ENCODE results near the gene RNU11.

RNU11 gene

DNA sequence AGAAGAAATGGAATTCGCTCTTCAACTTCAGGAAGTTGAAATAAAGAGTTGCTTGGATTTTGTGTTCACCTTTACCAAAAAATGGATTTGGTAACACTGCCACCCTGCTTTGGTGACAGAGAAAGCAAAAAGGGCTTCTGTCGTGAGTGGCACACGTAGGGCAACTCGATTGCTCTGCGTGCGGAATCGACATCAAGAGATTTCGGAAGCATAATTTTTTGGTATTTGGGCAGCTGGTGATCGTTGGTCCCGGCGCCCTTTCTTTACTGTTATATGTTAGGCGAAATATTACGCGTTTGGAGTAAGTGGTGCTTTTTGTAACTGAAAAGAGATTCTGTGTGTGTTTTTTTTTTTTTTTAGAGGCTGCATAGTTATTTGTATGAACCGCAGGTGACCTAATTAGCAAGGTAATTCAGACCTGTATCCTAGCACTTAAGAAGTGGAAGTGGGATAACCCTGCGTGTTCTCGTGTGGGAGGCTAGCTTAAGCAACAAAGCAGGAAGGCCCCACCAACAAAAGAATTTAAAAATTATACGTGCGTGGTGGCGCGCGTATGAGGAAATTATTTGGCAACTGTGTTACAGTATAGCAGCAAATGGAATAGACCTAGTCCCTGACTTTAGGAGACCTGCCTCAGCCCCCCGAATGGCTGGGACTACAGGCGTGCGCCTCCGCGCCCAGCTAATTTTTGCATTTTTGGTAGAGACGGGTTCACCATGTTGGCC, at the start of gene RNU11:
Gene RNU11, plus strand, starts transcription at position 127 of the 725 bp plus-strand sequence.
- TF ChIP-seq CTCF (IDR thresholded peaks at IDR 0.05; ENCODE audit: low read length, missing control alignments) = no peak
- peak within 1 kb of the TSS; percentile 47 for H3K4me3 ChIP-seq (replicated peaks; ENCODE audit: low read depth, low read length)
- peak; percentile 99 for DNase-seq (ENCODE audit: low read depth)

DNA sequence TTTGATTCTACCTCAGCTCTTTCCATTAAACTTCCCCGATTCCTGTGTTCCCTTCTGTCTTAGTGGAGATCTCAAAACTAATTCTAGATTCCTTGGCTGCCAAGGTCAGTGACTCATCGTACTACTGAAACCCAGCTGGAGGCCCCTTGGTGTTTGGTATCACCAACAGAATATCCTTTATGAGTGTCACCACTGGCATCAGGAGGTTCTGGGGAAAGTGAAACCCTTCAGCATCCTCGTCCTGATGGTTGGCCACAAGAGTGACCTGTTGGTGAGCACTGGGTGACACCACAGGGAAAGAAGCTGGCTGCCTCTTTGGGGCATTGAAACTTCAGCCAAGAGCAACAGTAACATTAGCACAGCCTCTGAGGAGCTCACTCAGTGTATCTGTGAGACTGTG, 46.7 kb upstream of the RNU11 start:
- TF ChIP-seq CTCF (IDR thresholded peaks at IDR 0.05; ENCODE audit: low read length, missing control alignments) = no peak
- H3K4me3 ChIP-seq (replicated peaks; ENCODE audit: low read depth, low read length) = no peak overlapping the region
- DNase-seq (ENCODE audit: low read depth) = peak; percentile 83

DNA sequence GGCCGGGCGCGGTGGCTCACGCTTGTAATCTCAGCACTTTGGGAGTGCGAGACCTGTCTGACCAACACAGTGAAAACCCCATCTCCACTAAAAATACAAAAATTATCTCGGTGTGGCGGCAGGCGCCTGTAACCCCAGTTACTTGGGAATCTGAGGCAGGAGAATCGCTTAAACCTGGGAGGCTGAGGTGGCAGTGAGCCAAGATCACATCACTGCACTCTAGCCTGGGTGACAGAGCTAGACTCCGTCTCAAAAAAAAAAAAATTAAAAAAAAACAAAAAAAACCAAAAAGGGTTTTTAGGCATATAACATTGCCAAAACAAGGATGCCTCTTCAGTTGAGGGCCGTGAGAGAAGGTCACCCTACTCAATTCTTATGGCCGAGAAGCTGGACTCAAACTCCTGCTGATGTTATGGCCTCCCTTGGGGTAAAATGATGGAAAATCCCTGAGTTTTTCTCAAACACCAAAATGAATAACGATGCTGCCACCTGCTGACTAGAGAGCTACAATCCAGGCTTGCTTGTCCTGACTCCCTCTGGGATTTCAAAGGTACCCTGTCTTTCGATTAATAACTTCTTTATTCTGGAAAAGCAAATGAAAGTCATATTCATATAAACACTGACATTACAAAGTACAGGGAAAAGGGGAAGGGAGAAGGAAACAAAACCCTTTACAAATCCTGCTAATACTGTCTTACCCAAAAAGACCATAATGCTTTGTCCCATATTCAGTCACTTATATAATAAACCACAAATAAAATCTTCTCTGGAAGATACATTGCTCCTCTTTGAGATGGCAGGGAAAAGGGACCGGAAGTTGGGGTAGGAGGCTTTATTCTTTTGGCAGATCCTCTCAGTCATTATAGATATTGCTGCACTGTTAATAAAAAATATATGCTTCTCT, 45.6 kb upstream of the RNU11 start:
- peak; percentile 84 for TF ChIP-seq CTCF (IDR thresholded peaks at IDR 0.05; ENCODE audit: low read length, missing control alignments)
- no peak overlapping the region for H3K4me3 ChIP-seq (replicated peaks; ENCODE audit: low read depth, low read length)
- peak; percentile 88 for DNase-seq (ENCODE audit: low read depth)

DNA sequence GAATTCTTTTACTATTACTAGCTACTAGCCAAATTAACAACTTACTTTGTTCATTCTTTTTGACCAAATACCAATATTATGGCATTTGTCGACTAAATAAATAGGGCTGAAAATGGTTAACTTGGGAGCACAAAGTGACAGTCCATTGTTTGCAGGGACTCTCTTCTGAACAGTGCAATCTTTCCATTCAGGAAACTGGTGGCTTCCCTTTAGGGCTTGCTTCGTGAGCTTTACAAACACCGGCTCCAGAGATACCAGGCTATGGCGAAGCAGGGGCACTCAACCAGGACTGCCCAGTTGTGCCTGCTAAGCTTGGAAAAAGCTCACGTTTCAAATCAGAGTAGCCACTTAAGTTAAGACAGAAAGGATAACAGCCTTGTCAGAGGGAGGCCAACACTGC, 44.0 kb upstream of the RNU11 start:
- H3K4me3 ChIP-seq (replicated peaks; ENCODE audit: low read depth, low read length) = no peak overlapping the region
- no peak for DNase-seq (ENCODE audit: low read depth)
- TF ChIP-seq CTCF (IDR thresholded peaks at IDR 0.05; ENCODE audit: low read length, missing control alignments) = no peak

DNA sequence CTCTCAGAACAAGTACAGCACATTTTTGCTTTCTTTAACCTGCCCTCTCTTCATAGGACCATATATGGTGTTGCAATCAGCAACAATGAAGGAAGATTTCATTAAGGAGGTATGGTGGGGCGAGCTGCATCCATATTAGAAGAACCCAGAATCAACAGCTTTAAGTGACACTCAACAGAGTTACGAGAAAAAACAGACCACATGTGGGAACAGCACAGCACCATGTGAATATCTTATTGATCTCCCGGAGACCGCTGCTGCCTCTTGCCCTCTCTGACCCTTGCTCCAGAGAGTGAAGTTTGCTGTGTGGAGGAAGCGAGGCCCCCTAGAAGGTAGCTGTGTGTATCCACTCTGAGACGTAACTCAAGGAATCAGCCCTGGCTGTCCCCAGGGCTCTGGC, 43.4 kb upstream of the RNU11 start:
- no peak overlapping the region for H3K4me3 ChIP-seq (replicated peaks; ENCODE audit: low read depth, low read length)
- TF ChIP-seq CTCF (IDR thresholded peaks at IDR 0.05; ENCODE audit: low read length, missing control alignments) = no peak
- DNase-seq (ENCODE audit: low read depth) = no peak

DNA sequence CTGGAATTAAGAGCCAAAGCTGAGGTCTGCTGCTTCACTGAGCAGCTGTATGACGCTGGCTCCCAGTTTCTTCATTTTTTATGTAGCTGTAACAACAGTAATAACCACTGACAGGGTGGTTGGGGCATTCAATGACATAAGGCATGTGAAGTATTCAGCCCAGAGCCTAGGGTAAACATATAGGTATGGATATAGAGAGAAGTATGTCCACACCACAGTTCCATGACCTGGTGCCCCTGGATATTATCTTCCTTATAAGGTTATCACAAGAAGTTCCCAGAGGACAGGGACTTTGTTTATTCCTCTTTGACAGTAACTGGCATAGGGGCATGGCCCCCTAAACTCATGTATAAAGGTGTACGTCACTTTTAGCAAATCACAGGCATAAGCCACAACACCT, 41.6 kb upstream of the RNU11 start:
- H3K4me3 ChIP-seq (replicated peaks; ENCODE audit: low read depth, low read length) = no peak overlapping the region
- no peak for DNase-seq (ENCODE audit: low read depth)
- TF ChIP-seq CTCF (IDR thresholded peaks at IDR 0.05; ENCODE audit: low read length, missing control alignments) = no peak
